Right atrium auricular region (tissue), 2 donors: Measurements from ENCODE around the gene CSRNP3. TPM values are rescaled to one million over a fixed set of nuclear protein-coding genes. Genes with fewer than 3 reads are reported as not detected.

Source experiments
- DNase-seq: peaks from one replicate; pipeline ENCODE4 v3.0.0-alpha.2; 2019; ENCODE audit warnings: low spot score
- H3K27ac ChIP-seq, 2 donors: fragments of 200-600 bp; sonication (generic); 1 replicate in 1 of 2; 2 replicates in 1 of 2; pipeline ENCODE4 v1.5.1; 2016 to 2019
- H3K27me3 ChIP-seq, 2 donors: fragments of 200-600 bp; sonication (generic); one replicate each; pipeline versions ENCODE4 v1.5.1 to v1.6.0; 2017 to 2019
- H3K36me3 ChIP-seq: fragments of 200-600 bp; sonication (generic); one replicate; pipeline ENCODE4 v1.5.1; 2016
- H3K4me1 ChIP-seq, 2 donors: fragments of 200-600 bp; sonication (generic); one replicate each; pipeline versions ENCODE4 v1.5.1 to v1.6.0; 2017 to 2019
- H3K4me3 ChIP-seq, 2 donors: fragments of 200-600 bp; sonication (generic); 1 replicate in 1 of 2; 2 replicates in 1 of 2; pipeline ENCODE4 v1.5.1; 2017 to 2019; ENCODE audit warnings: mild to moderate bottlenecking in 1 of 2, moderate library complexity in 1 of 2
- H3K9me3 ChIP-seq, 2 donors: fragments of 200-600 bp; sonication (generic); one replicate each; pipeline ENCODE4 v1.5.1; 2019
- CTCF ChIP-seq, 2 donors: fragments of 200-600 bp; sonication (generic); IDR thresholded peaks; one replicate each; pipeline ENCODE4 v1.5.1; 2019; ENCODE audit warnings: antibody characterized with exemption in 2 of 2
- total RNA-seq, 2 donors: library from RNA; depleted of rRNA; stranded (reverse); fragments of >200 nt; gene quantifications; one replicate each; pipeline ENCODE4 v1.1.0, GENCODE V29; 2016

The CSRNP3 gene
- total RNA-seq, 2 donors from 2014 or later = 1.3 to 4.5 TPM

GRCh38 chr2:165436559-165436958, 32.9 kb upstream of the CSRNP3 start:
- DNase-seq = no peak
- Histone ChIP-seq H3K4me1 (no peaks in the 10 kb centered on the region), H3K4me3 (no peak overlapping the region), H3K9me3 (no peaks in the 10 kb centered on the region), H3K27me3 (no peaks in the 10 kb centered on the region), H3K27ac (no peak overlapping the region), H3K36me3 (no peaks in the 10 kb centered on the region)
- TF ChIP-seq CTCF (IDR thresholded peaks at IDR 0.05) = no peak

GRCh38 chr2:165440367-165440766, 29.1 kb upstream of the CSRNP3 start:
- Histone ChIP-seq H3K27ac (no peak overlapping the region), H3K4me1 (no peaks in the 10 kb centered on the region), H3K27me3 (no peaks in the 10 kb centered on the region), H3K4me3 (no peak overlapping the region), H3K9me3 (no peaks in the 10 kb centered on the region), H3K36me3 (no peaks in the 10 kb centered on the region)
- no peak for TF ChIP-seq CTCF (IDR thresholded peaks at IDR 0.05)
- DNase-seq = no peak

- H3K36me3 ChIP-seq = no peaks in the 10 kb centered on the region
- no peak for TF ChIP-seq CTCF (IDR thresholded peaks at IDR 0.05)
- no peaks in the 10 kb centered on the region for H3K9me3 ChIP-seq
- no peak for DNase-seq
- no peak overlapping the region for H3K4me3 ChIP-seq
- H3K27me3 ChIP-seq = no peaks in the 10 kb centered on the region
- H3K27ac ChIP-seq = no peak overlapping the region
- no peaks in the 10 kb centered on the region for H3K4me1 ChIP-seq
Measured at GRCh38 chr2:165443511-165443910, 26.0 kb upstream of the CSRNP3 start.

GRCh38 chr2:165448406-165448805, 21.1 kb upstream of the CSRNP3 start:
- Histone ChIP-seq H3K27ac (no peak overlapping the region), H3K36me3 (no peaks in the 10 kb centered on the region), H3K27me3 (no peaks in the 10 kb centered on the region), H3K4me3 (no peak overlapping the region), H3K9me3 (no peaks in the 10 kb centered on the region), H3K4me1 (no peaks in the 10 kb centered on the region)
- DNase-seq = no peak
- no peak for TF ChIP-seq CTCF (IDR thresholded peaks at IDR 0.05)

- no peaks in the 10 kb centered on the region for H3K36me3 ChIP-seq
- no peak overlapping the region for H3K4me3 ChIP-seq
- TF ChIP-seq CTCF (IDR thresholded peaks at IDR 0.05) = peak in 1 of 2 donors; percentile 33
Measured at GRCh38 chr2:165450156-165450555, 19.3 kb upstream of the CSRNP3 start.

GRCh38 chr2:165452327-165452726, 17.2 kb upstream of the CSRNP3 start:
- Histone ChIP-seq H3K27me3 (no peaks in the 10 kb centered on the region), H3K4me1 (no peaks in the 10 kb centered on the region), H3K4me3 (no peak overlapping the region), H3K9me3 (peaks cover 0 to 21% of the 10 kb centered on the region in 2 donors), H3K27ac (no peak overlapping the region), H3K36me3 (no peaks in the 10 kb centered on the region)
- DNase-seq = no peak
- no peak for TF ChIP-seq CTCF (IDR thresholded peaks at IDR 0.05)

More at GRCh38 chr2:165450156-165450555, 19.3 kb upstream of the CSRNP3 start:
- H3K9me3 ChIP-seq = peaks cover 0 to 4% of the 10 kb centered on the region in 2 donors
- no peak for DNase-seq
- no peaks in the 10 kb centered on the region for H3K27me3 ChIP-seq
- H3K27ac ChIP-seq = no peak overlapping the region
- no peaks in the 10 kb centered on the region for H3K4me1 ChIP-seq
